NCI-H1930 (cell line): ENCODE measurements around the gene UBE2R2.

Source experiments
- DNase-seq, 2 experiments: peaks; one replicate each; lab custom pipeline; 2025; lab: John Stamatoyannopoulos, UW

Gene UBE2R2

GRCh38 chr9:33884856-33885701 is 68.1 kb downstream of the UBE2R2 start:
- DNase-seq: peak; percentile 45 to 74

GRCh38 chr9:33885948-33886347 is 69.0 kb downstream of the UBE2R2 start:
- DNase-seq: no peak

- DNase-seq: no peak
Observed at GRCh38 chr9:33893861-33894260, 76.9 kb downstream of the UBE2R2 start.

DNA sequence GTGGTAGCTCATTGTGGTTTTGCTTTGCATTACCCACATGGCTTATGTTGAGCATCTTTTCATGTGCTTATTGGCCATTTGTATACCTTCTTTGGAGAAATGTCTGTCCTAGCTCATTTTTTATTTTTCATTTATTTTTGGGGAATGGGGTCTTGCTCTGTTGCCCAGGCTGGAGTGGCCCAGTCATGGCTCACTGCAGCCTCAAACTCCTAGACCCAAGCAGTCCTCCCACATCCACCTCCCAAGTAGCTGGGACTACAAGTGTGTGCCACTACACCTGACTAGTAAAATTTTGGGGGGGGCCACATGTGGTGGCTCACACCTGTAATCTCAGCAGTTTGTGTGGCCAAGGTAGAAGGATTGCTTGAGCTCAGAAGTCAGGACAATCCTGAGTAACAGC is 77.4 kb downstream of the UBE2R2 start:
- DNase-seq: no peak

- no peak for DNase-seq
Observed at GRCh38 chr9:33903157-33903780, 86.3 kb downstream of the UBE2R2 start.

- no peak for DNase-seq
Observed at GRCh38 chr9:33905137-33905536, 88.2 kb downstream of the UBE2R2 start.

DNA sequence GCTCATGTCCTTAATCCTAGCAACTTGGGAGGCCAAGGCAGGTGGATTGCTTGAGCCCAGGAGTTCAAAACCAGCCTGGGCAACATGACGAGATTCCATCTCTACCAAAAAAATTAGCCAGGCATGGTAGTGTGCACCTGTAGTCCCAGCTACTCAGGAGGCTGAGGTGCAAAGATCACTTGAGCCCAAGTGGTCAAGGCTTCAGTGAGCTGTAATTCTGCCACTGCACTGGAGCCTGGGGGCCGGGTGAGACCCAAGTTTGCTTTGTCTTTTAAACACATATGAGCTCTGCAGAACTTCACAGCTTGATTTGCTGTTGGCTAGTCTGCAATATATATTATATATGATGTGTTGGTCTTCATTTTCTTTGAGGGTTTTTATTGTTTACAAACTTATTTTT is 89.8 kb downstream of the UBE2R2 start:
- no peak for DNase-seq

DNA sequence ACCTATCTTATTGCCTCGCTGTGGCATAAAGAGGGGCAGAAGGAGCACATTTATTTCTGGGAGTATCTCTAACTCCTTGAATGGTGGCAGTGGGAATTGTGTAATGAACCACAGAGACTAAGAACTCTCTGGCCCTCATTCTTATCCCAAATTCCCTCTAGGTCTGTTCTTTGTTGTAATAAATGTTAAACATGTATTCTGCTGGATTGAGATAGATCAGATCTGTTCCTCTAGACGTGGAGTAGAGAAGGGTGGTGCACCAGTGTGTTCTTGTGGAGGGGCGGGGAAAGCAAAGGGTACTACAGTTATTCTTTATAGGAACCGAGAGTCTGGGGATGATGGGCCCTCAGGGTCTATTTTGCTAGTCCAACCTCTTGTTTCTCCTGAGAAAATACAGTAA is 90.4 kb downstream of the UBE2R2 start:
- DNase-seq: no peak

DNA sequence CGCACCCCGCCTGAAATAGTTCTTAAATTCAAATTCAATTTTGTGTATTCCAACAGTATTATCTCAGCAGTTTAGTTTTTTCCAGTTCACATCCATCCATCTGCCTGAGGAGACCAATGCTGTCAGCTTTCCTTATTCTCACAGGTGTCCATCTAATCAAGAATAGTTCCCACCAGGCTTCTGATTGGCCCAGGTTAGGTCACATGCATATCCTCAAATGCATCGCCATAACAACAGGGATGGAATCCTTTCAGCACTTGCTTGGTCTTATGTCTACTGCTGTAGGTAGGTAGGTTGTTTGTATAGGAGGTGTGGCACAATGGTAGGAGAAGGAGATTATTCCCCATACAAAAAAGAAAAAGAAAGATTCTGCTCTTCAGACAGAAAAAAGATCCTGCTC is 91.2 kb downstream of the UBE2R2 start:
- no peak for DNase-seq

DNA sequence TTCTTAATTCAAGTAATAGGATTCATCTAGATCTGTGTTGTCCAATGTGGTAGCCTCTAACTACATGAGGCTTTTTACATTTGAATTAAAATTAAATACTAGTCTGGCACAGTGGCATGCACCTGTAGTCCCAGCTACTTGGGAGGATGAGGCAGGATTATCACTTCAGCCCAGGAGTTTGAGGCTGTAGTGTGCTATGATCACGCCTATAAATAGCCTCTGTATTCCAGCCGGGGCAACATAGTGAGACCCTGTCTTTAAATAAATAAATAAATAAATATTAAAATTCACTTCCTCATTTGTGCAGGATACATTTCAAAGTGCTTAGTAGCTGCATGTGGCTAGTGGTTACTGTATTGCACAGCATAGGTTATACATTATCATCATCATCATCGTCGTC is 91.8 kb downstream of the UBE2R2 start:
- DNase-seq: no peak

DNA sequence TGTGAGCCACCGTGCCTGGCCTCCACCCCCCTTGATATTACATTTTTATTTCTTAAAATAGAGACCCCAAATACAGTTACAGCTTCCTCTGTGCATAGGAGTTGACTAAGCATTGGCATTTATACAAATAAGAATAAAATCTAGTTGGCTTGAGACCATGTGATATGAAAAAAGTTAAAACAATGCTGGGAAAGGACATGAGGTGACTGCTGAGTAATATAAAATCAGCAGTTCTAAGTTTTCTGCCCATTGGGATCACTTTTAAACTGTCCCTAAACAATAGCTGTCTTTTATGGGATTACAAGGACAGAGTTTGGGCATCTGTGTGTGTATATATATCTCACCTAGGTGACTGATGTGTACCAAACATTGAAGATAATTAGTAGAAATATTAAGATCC is 96.6 kb downstream of the UBE2R2 start:
- DNase-seq: no peak

GRCh38 chr9:33914887-33915628 is 98.1 kb downstream of the UBE2R2 start:
- no peak for DNase-seq

DNA sequence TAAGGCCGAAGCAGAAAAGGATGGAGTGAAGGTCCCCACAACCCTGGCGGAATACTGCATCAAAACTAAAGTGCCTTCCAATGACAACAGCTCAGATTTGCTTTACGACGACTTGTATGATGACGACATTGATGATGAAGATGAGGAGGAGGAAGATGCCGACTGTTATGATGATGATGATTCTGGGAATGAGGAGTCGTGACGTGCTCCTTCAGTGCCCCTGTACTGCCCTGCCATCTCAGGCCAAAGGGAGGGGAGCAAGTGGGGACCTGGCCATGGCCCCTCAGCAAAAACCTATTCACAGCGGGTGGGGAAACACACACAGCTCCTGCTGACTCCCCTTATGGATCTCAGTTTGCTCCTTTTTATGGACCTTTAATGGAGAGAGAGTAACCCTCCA is 100.1 kb downstream of the UBE2R2 start:
- no peak for DNase-seq

DNA sequence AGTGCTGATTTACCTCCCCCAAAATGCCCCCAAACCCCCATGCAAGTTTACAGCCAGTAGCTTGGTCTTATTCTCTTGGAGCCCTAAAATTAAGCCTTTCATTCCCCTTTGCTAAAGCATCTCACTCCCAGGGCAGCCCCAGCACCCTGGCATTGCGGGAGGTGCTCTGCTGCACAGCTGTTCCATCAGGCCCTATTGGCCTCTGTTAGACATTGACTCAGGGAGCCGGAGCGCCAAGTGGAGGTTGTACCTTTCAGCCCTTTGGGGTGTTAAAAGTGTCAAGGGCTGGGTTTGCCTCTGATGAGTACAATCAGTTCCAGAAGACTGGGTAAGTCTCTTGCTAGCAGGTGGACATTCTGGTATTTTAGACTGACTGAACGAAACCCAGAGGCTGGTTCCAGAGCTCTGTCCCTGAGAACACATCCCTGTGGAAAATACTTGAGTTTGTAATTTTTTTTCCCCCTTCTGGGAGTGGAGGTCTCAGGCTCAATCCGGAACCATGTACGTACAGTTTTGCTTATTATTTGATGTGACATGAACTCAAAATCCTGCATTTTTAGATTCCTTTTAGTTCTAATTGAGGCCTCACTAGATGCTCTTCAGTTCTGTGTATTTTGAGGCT is 102.4 kb downstream of the UBE2R2 start:
- DNase-seq: no peak

GRCh38 chr9:33921967-33922895 is 105.3 kb downstream of the UBE2R2 start:
- no peak for DNase-seq

- no peak for DNase-seq
Observed at GRCh38 chr9:33923079-33923478, 106.1 kb downstream of the UBE2R2 start.

DNA sequence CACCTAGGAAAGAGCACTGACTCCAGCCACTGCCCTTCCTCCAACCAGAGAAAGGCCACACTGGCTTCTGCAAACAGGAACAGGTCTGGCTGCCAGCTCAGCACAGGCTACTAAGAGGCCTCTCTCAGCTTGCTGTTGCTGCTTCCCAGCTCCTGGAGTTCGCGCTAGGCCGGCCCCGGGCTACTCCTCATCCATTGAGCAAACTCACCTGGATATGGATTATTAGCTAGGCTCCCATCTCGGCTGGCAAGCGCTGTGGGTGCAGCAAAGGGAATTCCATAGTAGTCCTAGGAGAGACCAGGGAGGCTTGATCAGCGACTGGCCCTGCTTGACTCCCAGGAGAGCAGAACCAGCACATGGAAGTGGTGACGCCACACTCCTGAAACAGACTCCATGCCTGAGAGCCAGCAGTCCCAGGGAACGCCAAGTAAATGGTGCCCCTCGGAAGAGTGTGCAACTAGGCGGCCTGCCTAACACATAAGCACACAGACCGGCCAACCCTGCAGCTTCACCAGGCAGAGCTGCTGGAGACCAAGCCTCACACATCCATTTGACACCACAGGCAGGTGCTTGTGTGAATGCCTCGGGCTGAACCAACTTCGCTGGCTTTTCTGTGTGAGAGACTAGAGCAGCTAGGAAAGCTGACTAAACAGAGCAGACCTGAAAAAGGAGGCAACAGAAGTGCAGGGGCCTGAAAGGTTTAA is 107.2 kb downstream of the UBE2R2 start:
- DNase-seq: no peak

GRCh38 chr9:33924978-33925797 is 108.2 kb downstream of the UBE2R2 start:
- peak; percentile 49 to 55 for DNase-seq

GRCh38 chr9:33926746-33927485 is 110.0 kb downstream of the UBE2R2 start:
- no peak for DNase-seq
